ENCODE results near the gene FRY. TPM values are rescaled to one million over a fixed set of nuclear protein-coding genes. Genes with fewer than 3 reads are reported as not detected.

The FRY gene
- total and polyA plus RNA-seq, 10 of the 15 experiments (the other 5 are each of a cell fraction or from before 2014, with no cell fraction given) = 0.18 to 1.4 (median 0.30) TPM

- no peaks in the 10 kb centered on the region for H3K4me1 ChIP-seq (ENCODE audit: control insufficient read depth, insufficient read depth, low read length)
- ChIA-PET CTCF (no interaction called here), RAD21 (ENCODE audit: unreplicated experiment) (no interaction called here), SMC1A (ENCODE audit: uncharacterized antibody, unreplicated experiment) (interaction anchor here (0.9 kb wide), 1 partner anchor 20 kb away, joined by 4 read pairs; no protein-coding TSS in a partner anchor), POLR2A (no interaction called here)
- H4K20me1 ChIP-seq (ENCODE audit: control insufficient read depth, insufficient read depth) = no peaks in the 10 kb centered on the region
- no peak overlapping the region for H3K27ac ChIP-seq (ENCODE audit: control insufficient read depth, insufficient read depth)
- DNase-seq (ENCODE audit: low read depth, low spot score) = no peak
- no peak overlapping the region for H3K9ac ChIP-seq (ENCODE audit: control insufficient read depth, insufficient read depth, low read length)
- no peak for ATAC-seq
- no peak for TF ChIP-seq PAX8 (IDR thresholded peaks at IDR 0.05)
- no peak for TF ChIP-seq PML (IDR thresholded peaks at IDR 0.05; ENCODE audit: low read length)
- no peak for TF ChIP-seq EED (IDR thresholded peaks at IDR 0.05; ENCODE audit: low read depth)
- TF ChIP-seq ESRRA (IDR thresholded peaks at IDR 0.05; ENCODE audit: low read length) = no peak
- no peak for TF ChIP-seq NFXL1 (IDR thresholded peaks at IDR 0.05; ENCODE audit: borderline replicate concordance)
- no peak for TF ChIP-seq CEBPZ (IDR thresholded peaks at IDR 0.05; ENCODE audit: low read depth, low read length)
- no peak for TF ChIP-seq TCF7 (IDR thresholded peaks at IDR 0.05; ENCODE audit: borderline replicate concordance)
- no peak for TF ChIP-seq IRF5 (IDR thresholded peaks at IDR 0.05; ENCODE audit: borderline replicate concordance)
- no peak for TF ChIP-seq BCL11A (IDR thresholded peaks at IDR 0.05; ENCODE audit: low read depth, low read length)
- no peak for TF ChIP-seq HDGF (IDR thresholded peaks at IDR 0.05)
- TF ChIP-seq BMI1 (IDR thresholded peaks at IDR 0.05; ENCODE audit: borderline replicate concordance) = no peak
- TF ChIP-seq TARDBP (IDR thresholded peaks at IDR 0.05; ENCODE audit: borderline replicate concordance) = no peak
- TF ChIP-seq CBX3 (IDR thresholded peaks at IDR 0.05; ENCODE audit: borderline replicate concordance, low read depth) = no peak
- TF ChIP-seq, protein P1, sequence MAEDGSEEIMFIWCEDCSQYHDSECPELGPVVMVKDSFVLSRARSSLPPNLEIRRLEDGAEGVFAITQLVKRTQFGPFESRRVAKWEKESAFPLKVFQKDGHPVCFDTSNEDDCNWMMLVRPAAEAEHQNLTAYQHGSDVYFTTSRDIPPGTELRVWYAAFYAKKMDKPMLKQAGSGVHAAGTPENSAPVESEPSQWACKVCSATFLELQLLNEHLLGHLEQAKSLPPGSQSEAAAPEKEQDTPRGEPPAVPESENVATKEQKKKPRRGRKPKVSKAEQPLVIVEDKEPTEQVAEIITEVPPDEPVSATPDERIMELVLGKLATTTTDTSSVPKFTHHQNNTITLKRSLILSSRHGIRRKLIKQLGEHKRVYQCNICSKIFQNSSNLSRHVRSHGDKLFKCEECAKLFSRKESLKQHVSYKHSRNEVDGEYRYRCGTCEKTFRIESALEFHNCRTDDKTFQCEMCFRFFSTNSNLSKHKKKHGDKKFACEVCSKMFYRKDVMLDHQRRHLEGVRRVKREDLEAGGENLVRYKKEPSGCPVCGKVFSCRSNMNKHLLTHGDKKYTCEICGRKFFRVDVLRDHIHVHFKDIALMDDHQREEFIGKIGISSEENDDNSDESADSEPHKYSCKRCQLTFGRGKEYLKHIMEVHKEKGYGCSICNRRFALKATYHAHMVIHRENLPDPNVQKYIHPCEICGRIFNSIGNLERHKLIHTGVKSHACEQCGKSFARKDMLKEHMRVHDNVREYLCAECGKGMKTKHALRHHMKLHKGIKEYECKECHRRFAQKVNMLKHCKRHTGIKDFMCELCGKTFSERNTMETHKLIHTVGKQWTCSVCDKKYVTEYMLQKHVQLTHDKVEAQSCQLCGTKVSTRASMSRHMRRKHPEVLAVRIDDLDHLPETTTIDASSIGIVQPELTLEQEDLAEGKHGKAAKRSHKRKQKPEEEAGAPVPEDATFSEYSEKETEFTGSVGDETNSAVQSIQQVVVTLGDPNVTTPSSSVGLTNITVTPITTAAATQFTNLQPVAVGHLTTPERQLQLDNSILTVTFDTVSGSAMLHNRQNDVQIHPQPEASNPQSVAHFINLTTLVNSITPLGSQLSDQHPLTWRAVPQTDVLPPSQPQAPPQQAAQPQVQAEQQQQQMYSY (CRISPR knock-in tag; IDR thresholded peaks at IDR 0.05) = no peak
- FAIRE-seq = no peak
- no peaks in the 10 kb centered on the region for H3K27me3 ChIP-seq (replicated peaks in 1 of 2; ENCODE audit: control insufficient read depth in 2 of 2, insufficient read depth in 2 of 2, low read length in 1 of 2)
- no peak overlapping the region for H2AFZ ChIP-seq (ENCODE audit: control insufficient read depth, low read depth, low read length)
- H3K4me3 ChIP-seq = no peak overlapping the region
- H3K79me2 ChIP-seq (ENCODE audit: control insufficient read depth, insufficient read depth, low read length) = no peaks in the 10 kb centered on the region
- in situ Hi-C loops (cut with MboI) = no loop called here
- intact Hi-C loops (cut with micrococcal nuclease; ENCODE audit: unreplicated experiment) = no loop called here
- no peak overlapping the region for H3K4me2 ChIP-seq (ENCODE audit: control insufficient read depth, insufficient read depth)
- H3K9me3 ChIP-seq (replicated peaks; ENCODE audit: control insufficient read depth, insufficient read depth, low read length) = no peaks in the 10 kb centered on the region
- 50% methylated on average over 4 of the region's 4 CpGs for WGBS (ENCODE audit: insufficient coverage, insufficient replicate concordance, low lambda C conversion rate, missing lambda C conversion rate)
- H3K36me3 ChIP-seq (ENCODE audit: control insufficient read depth in 2 of 2, insufficient read depth in 2 of 2, low read length in 1 of 2) = no peaks in the 10 kb centered on the region
- BruUV-seq (replicated peaks) = no TSS peak
Observed at GRCh38 chr13:32285633-32285965, 254.0 kb downstream of the FRY start.
